Caco-2 (cell line): ENCODE results near the gene TFEB. TPM values are rescaled to one million over a fixed set of nuclear protein-coding genes. Genes with fewer than 3 reads are reported as not detected.

ENCODE experiments used
- BruUV-seq: library from RNA; stranded (reverse); fragments of 400-500 nt; replicated peaks from 2 replicates; lab custom pipeline; 2021; lab: Mats Ljungman, UMichigan
- CTCF ChIA-PET: fragments of 300-600 bp; sonication (Branson Sonifier 250); formaldehyde crosslinking; loops from one replicate; lab custom pipeline; 2022; ENCODE audit warnings: antibody characterized with exemption; lab: Charles Lee
- POLR2A ChIA-PET: fragments of 300-600 bp; sonication (Branson Sonifier 250); formaldehyde crosslinking; loops from one replicate; lab custom pipeline; 2022; ENCODE audit warnings: antibody characterized with exemption; lab: Charles Lee
- DNase-seq, 2 experiments: peaks; one replicate each; pipeline versions ENCODE4 v3.0.0 to v3.0.0-alpha.2; 2020 to 2022
- H3K27me3 ChIP-seq: replicated peaks from 2 replicates; pipeline ENCODE4 v1.6.0; 2011; ENCODE audit warnings: low read length; ENCODE audit not compliant: control insufficient read depth, insufficient read depth
- H3K36me3 ChIP-seq: 2 replicates; pipeline ENCODE4 v1.5.1; 2011; ENCODE audit warnings: low read length; ENCODE audit not compliant: control insufficient read depth, insufficient read depth
- H3K4me1 ChIP-seq: fragments of 250-450 bp; sonication (Bioruptor Pico); 2 replicates; pipeline ENCODE4 v1.5.1; 2020; ENCODE audit warnings: mild to moderate bottlenecking
- H3K4me3 ChIP-seq: 2 replicates; pipeline ENCODE4 v1.5.1; 2011; ENCODE audit warnings: low read depth, mild to moderate bottlenecking, control low read depth, low read length
- H3K9me3 ChIP-seq: fragments of 250-450 bp; sonication (Bioruptor Pico); 2 replicates; pipeline ENCODE4 v1.5.1; 2020; ENCODE audit warnings: mild to moderate bottlenecking, moderate library complexity
- H3K27ac Mint-ChIP-seq: one replicate; pipeline ENCODE4 v1.8.0; 2022; ENCODE audit warnings: mixed read lengths; ENCODE audit not compliant: unreplicated experiment
- H3K27me3 Mint-ChIP-seq: one replicate; pipeline ENCODE4 v1.8.0; 2022; ENCODE audit warnings: mixed read lengths; ENCODE audit not compliant: insufficient read depth, unreplicated experiment
- H3K36me3 Mint-ChIP-seq: one replicate; pipeline ENCODE4 v1.8.0; 2022; ENCODE audit warnings: mild to moderate bottlenecking, mixed read lengths; ENCODE audit not compliant: insufficient read depth, unreplicated experiment
- H3K4me1 Mint-ChIP-seq: one replicate; pipeline ENCODE4 v1.8.0; 2022; ENCODE audit warnings: low read depth, mixed read lengths; ENCODE audit not compliant: unreplicated experiment
- H3K4me3 Mint-ChIP-seq: one replicate; pipeline ENCODE4 v1.8.0; 2022; ENCODE audit warnings: mild to moderate bottlenecking, moderate library complexity, mixed read lengths; ENCODE audit not compliant: unreplicated experiment
- H3K9me3 Mint-ChIP-seq: one replicate; pipeline ENCODE4 v1.8.0; 2022; ENCODE audit warnings: mixed read lengths; ENCODE audit not compliant: unreplicated experiment
- CTCF ChIP-seq, 2 experiments: fragments of 200-600 bp in 1 of 2; IDR thresholded peaks; 1 replicate in 1 of 2; 2 replicates in 1 of 2; pipeline versions ENCODE4 v1.5.1 to v1.8.0; 2011 to 2022; ENCODE audit warnings: antibody characterized with exemption in 1 of 2, control low read depth in 1 of 2, inconsistent platforms in 1 of 2, low read depth in 1 of 2, low read length in 1 of 2, mild to moderate bottlenecking in 1 of 2, moderate library complexity in 1 of 2; ENCODE audit not compliant: insufficient read depth in 1 of 2, severe bottlenecking in 1 of 2, unreplicated experiment in 1 of 2
- intact Hi-C: fragments of 100-400 bp; cut with micrococcal nuclease; formaldehyde crosslinking; loops from one replicate; pipeline ENCODE4 v1.10.0; 2022; ENCODE audit not compliant: unreplicated experiment
- total RNA-seq: library from RNA; stranded (reverse); gene quantifications from 2 replicates; pipeline ENCODE4 v1.2.3, GENCODE V29; 2022

Gene TFEB
- total RNA-seq, 1 experiment from 2014 or later = 3.8 TPM

- H3K4me3 ChIP-seq = no peak overlapping the region
- no peaks in the 10 kb centered on the region for H3K27me3 ChIP-seq
- POLR2A ChIA-PET = no interaction called here
- no peaks in the 10 kb centered on the region for H3K36me3 ChIP-seq
- H3K9me3 Mint-ChIP-seq = no peaks in the 10 kb centered on the region
- H3K27ac Mint-ChIP-seq = no peak overlapping the region
- intact Hi-C loops = no loop called here
- no peaks in the 10 kb centered on the region for H3K36me3 Mint-ChIP-seq
- H3K9me3 ChIP-seq = no peaks in the 10 kb centered on the region
- DNase-seq = no peak
- no peak overlapping the region for H3K4me3 Mint-ChIP-seq
- H3K4me1 ChIP-seq = peaks cover 23% of the 10 kb centered on the region
- peaks cover 11% of the 10 kb centered on the region for H3K4me1 Mint-ChIP-seq
- CTCF ChIA-PET = interaction anchor here (1.2 kb wide), 1 partner anchor 14 kb away, joined by 6 read pairs; no protein-coding TSS in a partner anchor
- no peaks in the 10 kb centered on the region for H3K27me3 Mint-ChIP-seq
- BruUV-seq = no TSS peak
- no peak for TF ChIP-seq CTCF (IDR thresholded peaks at IDR 0.05; ENCODE audit: insufficient read depth in 1 of 2, low read depth in 1 of 2, low read length in 1 of 2, severe bottlenecking in 1 of 2, unreplicated experiment in 1 of 2)
Measured at GRCh38 chr6:41720783-41721182, 14.6 kb downstream of the TFEB start.

GRCh38 chr6:41720262-41720620 is 15.2 kb downstream of the TFEB start:
- TF ChIP-seq CTCF (IDR thresholded peaks at IDR 0.05; ENCODE audit: insufficient read depth in 1 of 2, low read depth in 1 of 2, low read length in 1 of 2, severe bottlenecking in 1 of 2, unreplicated experiment in 1 of 2) = no peak
- intact Hi-C loops = no loop called here
- Mint-ChIP-seq H3K4me1 (peaks cover 11% of the 10 kb centered on the region), H3K27ac (no peak overlapping the region), H3K36me3 (no peaks in the 10 kb centered on the region), H3K4me3 (no peak overlapping the region), H3K27me3 (no peaks in the 10 kb centered on the region), H3K9me3 (no peaks in the 10 kb centered on the region)
- POLR2A ChIA-PET = no interaction called here
- CTCF ChIA-PET = interaction anchor here (0.7 to 1.2 kb wide), 2 partner anchors 14 to 38 kb away, joined by 3 to 6 read pairs; no protein-coding TSS in a partner anchor
- Histone ChIP-seq H3K9me3 (no peaks in the 10 kb centered on the region), H3K36me3 (no peaks in the 10 kb centered on the region), H3K4me1 (peaks cover 22% of the 10 kb centered on the region), H3K4me3 (no peak overlapping the region), H3K27me3 (no peaks in the 10 kb centered on the region)
- BruUV-seq = no TSS peak
- no peak for DNase-seq

- no peaks in the 10 kb centered on the region for H3K9me3 ChIP-seq
- no peak overlapping the region for H3K27ac Mint-ChIP-seq
- no peaks in the 10 kb centered on the region for H3K9me3 Mint-ChIP-seq
- H3K27me3 ChIP-seq = no peaks in the 10 kb centered on the region
- TF ChIP-seq CTCF (IDR thresholded peaks at IDR 0.05; ENCODE audit: insufficient read depth in 1 of 2, low read depth in 1 of 2, low read length in 1 of 2, severe bottlenecking in 1 of 2, unreplicated experiment in 1 of 2) = no peak
- no TSS peak for BruUV-seq
- H3K36me3 Mint-ChIP-seq = no peaks in the 10 kb centered on the region
- no peak overlapping the region for H3K4me3 ChIP-seq
- no peak overlapping the region for H3K4me3 Mint-ChIP-seq
- H3K36me3 ChIP-seq = no peaks in the 10 kb centered on the region
- ChIA-PET CTCF (interaction anchor here (0.7 to 1.2 kb wide), 2 partner anchors 15 to 38 kb away, joined by 3 to 6 read pairs; no protein-coding TSS in a partner anchor), POLR2A (no interaction called here)
- H3K27me3 Mint-ChIP-seq = no peaks in the 10 kb centered on the region
- peaks cover 9% of the 10 kb centered on the region for H3K4me1 Mint-ChIP-seq
- intact Hi-C loops = no loop called here
- peaks cover 16% of the 10 kb centered on the region for H3K4me1 ChIP-seq
- DNase-seq = no peak
Measured at GRCh38 chr6:41719436-41720261, 15.8 kb downstream of the TFEB start.
